Subcutaneous adipose tissue (tissue), 4 donors: ENCODE measurements around the gene RASA4B. TPM values are rescaled to one million over a fixed set of nuclear protein-coding genes. Genes with fewer than 3 reads are reported as not detected.

Experiments
- CTCF ChIP-seq: fragments of 450-650 bp; IDR thresholded peaks from one replicate; pipeline ENCODE4 v1.5.1; 2016; ENCODE audit warnings: low read depth, mild to moderate bottlenecking, control low read depth, antibody characterized with exemption, moderate library complexity
- total RNA-seq, 4 donors: library from RNA; depleted of rRNA; stranded (reverse); fragments of >200 nt; gene quantifications; one replicate each; pipeline ENCODE4 v1.1.0, GENCODE V29; 2016

RASA4B gene
- total RNA-seq, 4 donors from 2014 or later, result 4.9 to 12.6 (median 9.0) TPM

GRCh38 chr7:102454468-102454867 lies 63.1 kb downstream of the RASA4B start:
- TF ChIP-seq CTCF, result no peak

GRCh38 chr7:102453319-102453718 lies 64.3 kb downstream of the RASA4B start:
- TF ChIP-seq CTCF, result no peak

GRCh38 chr7:102452451-102452850 lies 65.1 kb downstream of the RASA4B start:
- no peak for TF ChIP-seq CTCF

GRCh38 chr7:102451371-102452054 lies 66.1 kb downstream of the RASA4B start:
- no peak for TF ChIP-seq CTCF

- TF ChIP-seq CTCF, result no peak
These were observed 67.3 kb downstream of the RASA4B start for GRCh38 chr7:102450242-102450641.

GRCh38 chr7:102449136-102449535 lies 68.4 kb downstream of the RASA4B start:
- TF ChIP-seq CTCF, result no peak

GRCh38 chr7:102447311-102447710 lies 70.3 kb downstream of the RASA4B start:
- no peak for TF ChIP-seq CTCF
